Heart left ventricle (tissue), 16 donors: ENCODE data around the gene COL28A1. TPM values are rescaled to one million over a fixed set of nuclear protein-coding genes. Genes with fewer than 3 reads are reported as not detected.

ENCODE experiments used
- ATAC-seq, 4 donors: fragments of 200-7000 bp; cut with Tn5 transposase; one replicate each; pipeline ENCODE4 v1.9.1; 2020 to 2022; ENCODE audit warnings: moderate library complexity in 4 of 4, mild to moderate bottlenecking in 3 of 4, moderate number of reproducible peaks in 1 of 4
- DNase-seq, 5 donors: peaks; one replicate each; pipeline ENCODE4 v3.0.0-alpha.2; 2020
- H3K27ac ChIP-seq, 12 donors: fragments of 200-600 bp; sonication (generic) in 4 of 12; one replicate each; pipeline versions ENCODE4 v1.5.0 to v1.8.0; 2016 to 2022; ENCODE audit warnings: mild to moderate bottlenecking in 2 of 12
- H3K27me3 ChIP-seq, 9 donors: fragments of 200-600 bp; sonication (generic) in 2 of 9; one replicate each; pipeline versions ENCODE4 v1.5.1 to v1.8.0; 2016 to 2022; ENCODE audit warnings: mild to moderate bottlenecking in 3 of 9
- H3K36me3 ChIP-seq, 9 donors: fragments of 200-600 bp; sonication (generic) in 2 of 9; one replicate each; pipeline versions ENCODE4 v1.5.0 to v1.8.0; 2018 to 2022; ENCODE audit warnings: mild to moderate bottlenecking in 2 of 9
- H3K4me1 ChIP-seq, 12 donors: fragments of 200-600 bp; sonication (generic) in 4 of 12; one replicate each; pipeline versions ENCODE4 v1.5.0 to v1.8.0; 2016 to 2022; ENCODE audit warnings: mild to moderate bottlenecking in 3 of 12
- H3K4me3 ChIP-seq, 12 donors: fragments of 200-600 bp; sonication (generic) in 4 of 12; one replicate each; pipeline versions ENCODE4 v1.5.0 to v1.8.0; 2017 to 2022; ENCODE audit warnings: mild to moderate bottlenecking in 9 of 12, moderate library complexity in 4 of 12
- H3K9me3 ChIP-seq, 12 donors: fragments of 200-600 bp; sonication (generic) in 4 of 12; one replicate each; pipeline versions ENCODE4 v1.5.0 to v1.8.0; 2016 to 2022; ENCODE audit warnings: mild to moderate bottlenecking in 1 of 12
- CTCF ChIP-seq, 12 donors: fragments of 200-600 bp; sonication (generic) in 4 of 12; IDR thresholded peaks; one replicate each; pipeline versions ENCODE4 v1.5.0 to v1.8.0; 2018 to 2022; ENCODE audit warnings: antibody characterized with exemption in 12 of 12, mild to moderate bottlenecking in 5 of 12
- POLR2A ChIP-seq, 2 donors: fragments of 450-650 bp; IDR thresholded peaks; one replicate each; pipeline ENCODE4 v1.6.1; 2017; ENCODE audit warnings: antibody characterized with exemption in 2 of 2, mild to moderate bottlenecking in 2 of 2, moderate library complexity in 2 of 2
- WGBS, 4 donors: extraction: QIAGEN DNeasy Blood & Tissue Kit in 2 of 4; methylation state at CpG; one replicate each; pipeline versions ENCODE4 v1.1.5 to v1.1.7; 2013 to 2018; 5-methylcytosine and 5-hydroxymethylcytosine counted together
- intact Hi-C, 10 donors: fragments of 100-400 bp; cut with DNase I; formaldehyde crosslinking; loops; one replicate each; pipeline versions ENCODE4 v1.11.1 to v1.14.2; 2022
- polyA plus RNA-seq, 2 donors: library from polyadenylated mRNA; stranded (reverse); fragments of 200-250 nt; gene quantifications; one replicate each; pipeline ENCODE4 v1.2.3, GENCODE V29; 2013
- total RNA-seq, 9 donors: library from RNA; depleted of rRNA in 2 of 9; stranded (reverse); fragments of >200 nt in 2 of 9; fragmentation: NEBNext Ultra II Directional in 3 of 9; extraction: Animal tissue kit (Norgen Biotek cat#: 25700) in 3 of 9; gene quantifications; one replicate each; pipeline versions ENCODE4 v1.1.0 to v1.2.4, GENCODE V29; 2016 to 2023
- donor health status: ischemic (EF 13 %, LVEDD 7.1; RV severe dilation, severe dysfunction).
- donor health status: healthy with polysubstance abuse.
- donor health status: DM: no; HTN: yes; CAD: no.
- donor health status: DM: no; HTN: no; CAD: no.
- donor health status: ischemic (EF 25% LVEDD 6.9; RV normal size, moderate dysfunction).
- donor health status: ischemic (EF 25% LVEDD 5.7; RV mildly dilated, moderate dysfunction).
- donor health status: healthy.
- donor health status: DM: yes; HTN: yes; CAD: no.
- donor health status: ischemic (EF 35%, LVEDD 5.7; RV mildly dilated, moderate dysfunction).
- donor health status: nonischemic (EF 11% LVEDD 7.7; RV severe dilation, severe dysfunction).
- donor health status: DM: yes; HTN: yes; CAD: no.
- donor health status: PGD.
- donor health status: ischemic (EF 29% LVEDD 5.4; RV normal size, mild dysfunction).
- donor health status: nonischemic (EF 23%, LVEDD 6.1; RV moderate dilation, normal function).

COL28A1 gene
- total and polyA plus RNA-seq, 11 donors, result 0.28 to 4.4 (median 1.2) TPM

GRCh38 chr7:7385421-7385820 is 150.3 kb downstream of the COL28A1 start:
- TF ChIP-seq CTCF (IDR thresholded peaks at IDR 0.05) (no peak), POLR2A (IDR thresholded peaks at IDR 0.05) (no peak)
- Histone ChIP-seq H3K27me3 (no peaks in the 10 kb centered on the region), H3K9me3 (peaks cover 0 to 6% (median 0%) of the 10 kb centered on the region in 12 donors), H3K4me3 (no peak overlapping the region), H3K27ac (no peak overlapping the region), H3K4me1 (no peaks in the 10 kb centered on the region), H3K36me3 (no peaks in the 10 kb centered on the region)
- intact Hi-C loops, result no loop called here
- DNase-seq, result no peak
- WGBS, 4 donors, result 62 to 69% (median 65%) methylated on average over 2 of the region's 2 CpGs
- ATAC-seq, result no peak

GRCh38 chr7:7384228-7384627 is 151.4 kb downstream of the COL28A1 start:
- H3K9me3 ChIP-seq, result peaks cover 0 to 6% (median 0%) of the 10 kb centered on the region in 12 donors

GRCh38 chr7:7375538-7375937 is 160.1 kb downstream of the COL28A1 start:
- TF ChIP-seq POLR2A (IDR thresholded peaks at IDR 0.05) (no peak), CTCF (IDR thresholded peaks at IDR 0.05) (no peak)
- WGBS, 4 donors, result 71 to 79% (median 73%) methylated on average over 4 of the region's 4 CpGs
- intact Hi-C loops, result no loop called here
- no peak overlapping the region for H3K4me3 ChIP-seq
- H3K9me3 ChIP-seq, result no peaks in the 10 kb centered on the region
- H3K4me1 ChIP-seq, result peaks cover 0 to 2% (median 0%) of the 10 kb centered on the region in 12 donors
- ATAC-seq (no peak), DNase-seq (no peak)
- no peaks in the 10 kb centered on the region for H3K36me3 ChIP-seq
- H3K27me3 ChIP-seq, result no peaks in the 10 kb centered on the region
- H3K27ac ChIP-seq, result no peak overlapping the region

More at GRCh38 chr7:7384228-7384627, 151.4 kb downstream of the COL28A1 start:
- Histone ChIP-seq H3K4me1 (no peaks in the 10 kb centered on the region), H3K27me3 (no peaks in the 10 kb centered on the region), H3K4me3 (no peak overlapping the region), H3K27ac (no peak overlapping the region), H3K36me3 (no peaks in the 10 kb centered on the region)
- no peak for ATAC-seq
- no peak for DNase-seq
- TF ChIP-seq CTCF (IDR thresholded peaks at IDR 0.05) (no peak), POLR2A (IDR thresholded peaks at IDR 0.05) (no peak)
- intact Hi-C loops, result no loop called here

GRCh38 chr7:7370076-7370475 is 165.6 kb downstream of the COL28A1 start:
- WGBS, 4 donors, result 67 to 88% (median 83%) methylated on average over 2 of the region's 2 CpGs
- Histone ChIP-seq H3K27ac (no peak overlapping the region), H3K27me3 (no peaks in the 10 kb centered on the region), H3K36me3 (no peaks in the 10 kb centered on the region), H3K4me3 (no peak overlapping the region), H3K9me3 (no peaks in the 10 kb centered on the region), H3K4me1 (peaks cover 0 to 3% (median 0%) of the 10 kb centered on the region in 12 donors)
- intact Hi-C loops, result no loop called here
- ATAC-seq (no peak), DNase-seq (no peak)
- TF ChIP-seq CTCF (IDR thresholded peaks at IDR 0.05), result no peak
- TF ChIP-seq POLR2A (IDR thresholded peaks at IDR 0.05), result no peak
